Body of pancreas (tissue), 4 donors: ENCODE data around the gene SREBF2. TPM values are rescaled to one million over a fixed set of nuclear protein-coding genes. Genes with fewer than 3 reads are reported as not detected.

ENCODE experiments used
- ATAC-seq: fragments of 150-250 bp; one replicate; pipeline ENCODE4 v1.9.1; 2016
- DNase-seq, 4 donors: peaks; one replicate each; pipeline ENCODE4 v3.0.0-alpha.2; 2019
- H3K27ac ChIP-seq, 4 donors: fragments of 200-600 bp; sonication (generic); 1 replicate in 3 of 4; 2 replicates in 1 of 4; pipeline versions ENCODE4 v1.5.1 to v1.6.1; 2016 to 2019; ENCODE audit warnings: mild to moderate bottlenecking in 1 of 4, mixed read lengths in 1 of 4, moderate library complexity in 1 of 4
- H3K27me3 ChIP-seq, 2 donors: fragments of 200-600 bp; sonication (generic); one replicate each; pipeline ENCODE4 v1.6.0; 2016; ENCODE audit warnings: mild to moderate bottlenecking in 1 of 2
- H3K36me3 ChIP-seq, 2 donors: fragments of 200-600 bp; sonication (generic); replicated peaks in 1 of 2; 2 replicates each; pipeline ENCODE4 v1.5.1; 2016; ENCODE audit warnings: low read depth in 2 of 2; ENCODE audit not compliant: insufficient read depth in 1 of 2
- H3K4me1 ChIP-seq: fragments of 200-600 bp; sonication (generic); one replicate; pipeline ENCODE4 v1.6.0; 2016
- H3K4me3 ChIP-seq, 2 donors: fragments of 200-600 bp; sonication (generic); 1 replicate in 1 of 2; 2 replicates in 1 of 2; pipeline ENCODE4 v1.5.1; 2016 to 2019
- H3K9me3 ChIP-seq, 3 donors: fragments of 200-600 bp; sonication (generic); 1 replicate in 2 of 3; 2 replicates in 1 of 3; pipeline ENCODE4 v1.5.1; 2016
- POLR2A ChIP-seq, 3 donors: fragments of 450-650 bp; IDR thresholded peaks; one replicate each; pipeline ENCODE4 v1.6.1; 2016; ENCODE audit warnings: antibody characterized with exemption in 3 of 3, mild to moderate bottlenecking in 2 of 3
- WGBS, 2 donors: methylation state at CpG; one replicate each; pipeline ENCODE4 v1.1.5; 2017; 5-methylcytosine and 5-hydroxymethylcytosine counted together
- intact Hi-C: fragments of 100-400 bp; cut with DNase I; formaldehyde crosslinking; loops from one replicate; pipeline ENCODE4 v1.15.1; 2023
- total RNA-seq, 2 donors: library from RNA; depleted of rRNA; stranded (reverse); fragments of >200 nt; gene quantifications; one replicate each; pipeline ENCODE4 v1.1.0, GENCODE V29; 2016
- TF ChIP-seq, protein P1 (sequence below), 7 experiments: fragments of 450-650 bp in 4 of 7; fragments of 200-600 bp in 3 of 7; sonication (generic) in 3 of 7; IDR thresholded peaks; one replicate each; pipeline ENCODE4 v1.5.1; 2016 to 2019; ENCODE audit warnings: antibody characterized with exemption in 7 of 7

The SREBF2 gene
- total RNA-seq, 2 donors from 2014 or later, result 40.2 to 68.6 TPM

GRCh38 chr22:41922940-41923594, 90.2 kb downstream of the SREBF2 start:
- Histone ChIP-seq H3K36me3 (no peaks in the 10 kb centered on the region), H3K4me3 (no peak overlapping the region), H3K27ac (no peak overlapping the region), H3K4me1 (peaks cover 27% of the 10 kb centered on the region), H3K27me3 (peaks cover 0 to 3% of the 10 kb centered on the region in 2 donors), H3K9me3 (no peaks in the 10 kb centered on the region)
- intact Hi-C loops, result no loop called here
- TF ChIP-seq POLR2A (IDR thresholded peaks at IDR 0.05), result no peak
- DNase-seq, result no peak
- no peak for ATAC-seq
- 85% methylated on average over 4 of the region's 4 CpGs for WGBS, 2 donors

- 84 to 92% methylated on average over 13 to 14 of the region's 14 CpGs for WGBS, 2 donors
- DNase-seq (no peak), ATAC-seq (no peak)
- Histone ChIP-seq H3K4me3 (no peak overlapping the region), H3K27me3 (peaks cover 0 to 3% of the 10 kb centered on the region in 2 donors), H3K36me3 (no peaks in the 10 kb centered on the region), H3K27ac (no peak overlapping the region), H3K4me1 (peaks cover 27% of the 10 kb centered on the region), H3K9me3 (no peaks in the 10 kb centered on the region)
- TF ChIP-seq POLR2A (IDR thresholded peaks at IDR 0.05), result no peak
- TF ChIP-seq, protein P1, sequence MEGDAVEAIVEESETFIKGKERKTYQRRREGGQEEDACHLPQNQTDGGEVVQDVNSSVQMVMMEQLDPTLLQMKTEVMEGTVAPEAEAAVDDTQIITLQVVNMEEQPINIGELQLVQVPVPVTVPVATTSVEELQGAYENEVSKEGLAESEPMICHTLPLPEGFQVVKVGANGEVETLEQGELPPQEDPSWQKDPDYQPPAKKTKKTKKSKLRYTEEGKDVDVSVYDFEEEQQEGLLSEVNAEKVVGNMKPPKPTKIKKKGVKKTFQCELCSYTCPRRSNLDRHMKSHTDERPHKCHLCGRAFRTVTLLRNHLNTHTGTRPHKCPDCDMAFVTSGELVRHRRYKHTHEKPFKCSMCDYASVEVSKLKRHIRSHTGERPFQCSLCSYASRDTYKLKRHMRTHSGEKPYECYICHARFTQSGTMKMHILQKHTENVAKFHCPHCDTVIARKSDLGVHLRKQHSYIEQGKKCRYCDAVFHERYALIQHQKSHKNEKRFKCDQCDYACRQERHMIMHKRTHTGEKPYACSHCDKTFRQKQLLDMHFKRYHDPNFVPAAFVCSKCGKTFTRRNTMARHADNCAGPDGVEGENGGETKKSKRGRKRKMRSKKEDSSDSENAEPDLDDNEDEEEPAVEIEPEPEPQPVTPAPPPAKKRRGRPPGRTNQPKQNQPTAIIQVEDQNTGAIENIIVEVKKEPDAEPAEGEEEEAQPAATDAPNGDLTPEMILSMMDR (IDR thresholded peaks at IDR 0.05), result no peak
- intact Hi-C loops, result no loop called here
Measured at GRCh38 chr22:41923595-41924276, 90.8 kb downstream of the SREBF2 start.

- Histone ChIP-seq H3K4me1 (peaks cover 14% of the 10 kb centered on the region), H3K27ac (no peak overlapping the region), H3K27me3 (peaks cover 0 to 3% of the 10 kb centered on the region in 2 donors), H3K9me3 (no peaks in the 10 kb centered on the region), H3K36me3 (no peaks in the 10 kb centered on the region), H3K4me3 (no peak overlapping the region)
- no peak for TF ChIP-seq POLR2A (IDR thresholded peaks at IDR 0.05)
- TF ChIP-seq, protein P1 (IDR thresholded peaks at IDR 0.05), result peak; percentile 39 to 87 (median 77)
- intact Hi-C loops, result no loop called here
- DNase-seq (peak; percentile 69 to 83 (median 76)), ATAC-seq (peak; percentile 74)
- WGBS, 2 donors, result 4 to 23% methylated on average over 10 to 36 of the region's 48 CpGs
Measured at GRCh38 chr22:41925783-41926460, 93.0 kb downstream of the SREBF2 start.

DNA sequence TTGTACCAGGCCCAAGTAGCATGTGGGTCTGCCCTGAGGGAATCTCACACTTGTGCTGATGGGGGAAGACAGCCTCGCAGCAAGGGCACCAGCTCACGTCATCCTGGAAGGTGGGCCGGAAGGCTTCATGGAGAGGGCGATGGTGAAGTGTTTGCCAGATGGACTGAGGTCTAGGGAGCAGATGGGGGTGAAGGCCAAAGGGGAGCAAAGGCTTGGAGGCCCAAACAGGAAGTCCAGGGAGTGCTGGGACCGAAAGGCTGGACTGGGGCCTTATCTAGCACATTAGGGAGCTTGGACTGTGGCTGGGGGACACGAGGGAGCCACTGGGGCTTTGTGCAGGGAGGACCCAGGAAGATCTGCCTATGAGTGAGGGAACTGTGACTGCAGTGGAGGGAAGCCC, 94.9 kb downstream of the SREBF2 start:
- ATAC-seq, result no peak
- no peaks in the 10 kb centered on the region for H3K36me3 ChIP-seq

More for the DNA sequence above, 94.9 kb downstream of the SREBF2 start:
- Histone ChIP-seq H3K27ac (no peak overlapping the region), H3K4me1 (peaks cover 14% of the 10 kb centered on the region), H3K9me3 (no peaks in the 10 kb centered on the region), H3K4me3 (no peak overlapping the region), H3K27me3 (peaks cover 0 to 3% of the 10 kb centered on the region in 2 donors)
- intact Hi-C loops, result no loop called here
- WGBS, 2 donors, result 71 to 92% methylated on average over 6 of the region's 6 CpGs
- no peak for DNase-seq
- no peak for TF ChIP-seq POLR2A (IDR thresholded peaks at IDR 0.05)
- TF ChIP-seq, protein P1 (IDR thresholded peaks at IDR 0.05), result no peak
